Measurements from ENCODE around the gene FAM20B.

DNA sequence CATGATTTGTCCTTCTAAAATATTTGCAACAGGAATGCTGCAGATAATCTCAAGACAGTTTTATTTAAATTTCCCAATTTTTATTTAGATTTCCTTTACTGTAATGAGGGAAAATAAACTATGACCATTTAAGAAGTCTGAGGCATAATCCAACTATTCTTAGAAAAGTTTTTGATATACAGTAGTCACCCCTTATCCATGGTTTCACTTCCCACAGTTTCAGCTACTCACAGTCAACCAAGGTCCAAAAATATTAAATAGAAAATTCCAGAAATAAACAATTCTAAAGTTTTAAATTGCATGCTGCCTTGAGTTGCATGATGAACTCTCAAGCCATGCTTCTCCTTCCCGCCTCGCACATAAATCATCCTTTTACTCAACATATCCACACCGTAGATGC is 89.5 kb downstream of the FAM20B start:
- TF ChIP-seq CREB1 (CRISPR knock-in tag; IDR thresholded peaks at IDR 0.05; ENCODE audit: low read depth) (no peak), POLR2AphosphoS5 (IDR thresholded peaks at IDR 0.05; ENCODE audit: low read depth) (no peak), EZH2 (IDR thresholded peaks at IDR 0.05; ENCODE audit: low read depth, unreplicated experiment) (no peak)
- TF ChIP-seq, protein P1, sequence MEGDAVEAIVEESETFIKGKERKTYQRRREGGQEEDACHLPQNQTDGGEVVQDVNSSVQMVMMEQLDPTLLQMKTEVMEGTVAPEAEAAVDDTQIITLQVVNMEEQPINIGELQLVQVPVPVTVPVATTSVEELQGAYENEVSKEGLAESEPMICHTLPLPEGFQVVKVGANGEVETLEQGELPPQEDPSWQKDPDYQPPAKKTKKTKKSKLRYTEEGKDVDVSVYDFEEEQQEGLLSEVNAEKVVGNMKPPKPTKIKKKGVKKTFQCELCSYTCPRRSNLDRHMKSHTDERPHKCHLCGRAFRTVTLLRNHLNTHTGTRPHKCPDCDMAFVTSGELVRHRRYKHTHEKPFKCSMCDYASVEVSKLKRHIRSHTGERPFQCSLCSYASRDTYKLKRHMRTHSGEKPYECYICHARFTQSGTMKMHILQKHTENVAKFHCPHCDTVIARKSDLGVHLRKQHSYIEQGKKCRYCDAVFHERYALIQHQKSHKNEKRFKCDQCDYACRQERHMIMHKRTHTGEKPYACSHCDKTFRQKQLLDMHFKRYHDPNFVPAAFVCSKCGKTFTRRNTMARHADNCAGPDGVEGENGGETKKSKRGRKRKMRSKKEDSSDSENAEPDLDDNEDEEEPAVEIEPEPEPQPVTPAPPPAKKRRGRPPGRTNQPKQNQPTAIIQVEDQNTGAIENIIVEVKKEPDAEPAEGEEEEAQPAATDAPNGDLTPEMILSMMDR (conservative IDR thresholded peaks at IDR 0.05; ENCODE audit: low read depth in 2 of 2), result no peak

Data from GM23338 (cell line).